HG03457 (cell line): ENCODE results near the gene NTRK2.

Source experiments
- ATAC-seq: cut with Tn5 transposase; IDR thresholded peaks from one replicate; pipeline ENCODE4 v1.9.1; 2021; ENCODE audit warnings: moderate number of reproducible peaks; ENCODE audit not compliant: unreplicated experiment

Gene NTRK2

DNA sequence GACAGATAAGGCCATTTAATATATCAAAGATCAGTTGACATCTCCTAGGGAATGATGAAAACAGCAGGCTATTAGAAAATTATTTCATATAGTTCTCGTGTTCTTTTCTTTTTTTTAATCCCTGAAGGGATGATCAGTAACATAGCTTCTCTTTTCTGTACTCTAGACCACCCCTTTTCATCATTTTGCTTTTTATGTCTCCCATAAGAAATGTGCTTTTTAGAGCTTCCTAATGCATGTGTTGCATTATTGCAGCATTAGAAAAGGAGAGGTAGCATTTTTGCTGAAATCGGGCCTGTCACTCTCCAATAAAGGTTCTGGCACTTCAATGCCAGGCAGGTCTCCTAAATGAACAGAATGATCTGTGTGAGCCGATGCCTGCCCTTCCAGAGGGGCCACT, 143.3 kb downstream of the NTRK2 start:
- ATAC-seq = no peak

DNA sequence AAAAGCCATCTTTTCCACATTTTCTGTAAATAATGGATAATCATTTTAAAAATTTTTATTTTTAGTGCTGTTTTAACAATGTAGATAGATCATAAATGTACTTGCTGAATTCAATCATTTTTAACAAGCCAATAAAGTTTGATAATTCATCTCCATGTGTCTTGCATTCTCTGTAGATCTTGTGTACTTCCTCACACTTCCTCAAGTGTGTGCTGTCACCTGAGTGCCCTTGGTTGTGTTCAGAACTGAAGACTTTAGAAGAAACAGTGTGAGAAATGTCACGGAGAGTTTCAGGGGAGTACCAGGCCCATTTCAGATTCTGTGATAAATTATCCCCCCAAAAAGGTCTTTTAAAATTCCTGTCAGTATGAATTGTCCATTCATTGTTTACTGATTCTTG, 146.0 kb downstream of the NTRK2 start:
- ATAC-seq = no peak

DNA sequence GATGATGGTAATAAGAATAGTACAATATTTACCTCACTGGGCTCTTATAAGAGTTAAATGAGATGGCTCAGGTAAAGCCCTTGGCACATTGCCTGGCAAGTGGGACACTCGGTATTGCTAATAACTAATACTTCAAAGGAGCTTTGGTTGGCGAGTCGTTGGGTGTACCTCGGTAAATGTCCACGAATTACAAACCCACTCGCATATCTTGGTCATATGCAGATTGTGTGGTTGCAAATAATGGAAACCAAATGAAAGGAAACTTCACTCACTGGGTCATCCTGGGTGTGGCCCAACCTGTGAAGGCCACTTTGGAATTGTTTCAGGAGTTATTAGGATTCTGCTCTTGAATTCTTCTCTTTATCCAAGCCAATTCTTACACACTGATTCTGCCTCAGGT, 147.5 kb downstream of the NTRK2 start:
- ATAC-seq = no peak

GRCh38 chr9:84818791-84819190, 149.3 kb downstream of the NTRK2 start:
- ATAC-seq = no peak

- ATAC-seq = no peak
Measured at GRCh38 chr9:84819491-84819991, 150.0 kb downstream of the NTRK2 start.

DNA sequence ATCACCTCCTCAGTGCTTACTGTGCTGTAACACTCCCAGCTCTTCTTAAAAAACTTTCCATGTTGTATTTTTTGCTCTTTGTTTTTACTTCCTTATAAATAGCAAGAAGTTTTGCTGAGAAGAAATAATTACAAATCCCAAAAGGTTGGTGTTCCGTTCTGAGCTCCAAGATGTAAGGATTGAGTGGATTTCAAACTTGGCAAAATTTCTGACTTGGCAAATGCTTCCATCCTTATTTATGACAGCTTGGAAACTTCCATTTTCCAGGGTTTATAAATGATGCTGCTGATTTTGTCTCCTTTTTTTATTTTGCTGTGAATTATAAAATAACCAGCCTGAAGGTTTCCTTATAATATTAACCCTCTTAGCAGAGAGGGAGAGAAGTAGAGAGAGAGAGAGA, 151.9 kb downstream of the NTRK2 start:
- ATAC-seq = no peak

- no peak for ATAC-seq
Measured at GRCh38 chr9:84822589-84823233, 153.2 kb downstream of the NTRK2 start.

DNA sequence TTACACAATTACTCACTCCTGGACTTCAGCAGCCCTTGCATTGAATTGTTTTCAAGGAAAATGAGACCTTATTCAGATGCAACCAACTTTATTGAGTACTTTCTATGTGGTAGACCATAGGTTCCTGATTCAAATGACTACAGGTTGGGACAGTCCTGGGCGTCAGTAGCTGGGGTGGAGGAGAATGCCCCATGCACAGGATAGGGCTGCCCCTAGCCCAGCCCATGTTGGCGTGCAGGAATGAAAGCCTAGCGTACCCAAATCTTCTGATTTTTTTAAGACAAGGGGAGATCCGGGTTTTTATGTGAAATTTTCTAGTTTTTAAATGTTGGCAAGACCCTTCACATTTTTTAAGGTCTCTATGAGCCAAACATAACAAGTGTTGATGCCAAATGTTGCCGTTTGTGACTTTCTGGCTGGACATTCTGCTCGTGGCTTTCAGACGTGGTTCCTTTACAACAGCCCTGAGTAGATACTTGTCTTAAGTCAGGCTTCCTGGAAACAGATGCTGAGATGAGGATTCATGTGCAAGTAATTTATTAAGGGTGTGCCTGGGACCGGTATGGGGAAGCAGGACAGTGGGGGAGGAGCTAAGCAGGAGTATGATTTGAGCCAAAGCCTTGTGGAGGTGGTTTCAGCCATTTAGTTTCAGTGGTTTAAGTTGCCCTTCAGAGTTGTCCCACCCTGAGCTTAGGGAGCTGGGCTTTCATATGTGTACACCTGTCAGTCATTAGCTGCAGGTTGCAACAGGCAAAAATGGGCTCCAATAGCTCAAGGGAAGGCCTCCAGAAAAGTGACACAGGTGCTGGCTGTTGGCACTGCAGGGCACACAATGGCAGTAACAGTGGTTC, 154.1 kb downstream of the NTRK2 start:
- peak; percentile 93 for ATAC-seq

GRCh38 chr9:84827216-84827765, 157.8 kb downstream of the NTRK2 start:
- ATAC-seq = no peak

DNA sequence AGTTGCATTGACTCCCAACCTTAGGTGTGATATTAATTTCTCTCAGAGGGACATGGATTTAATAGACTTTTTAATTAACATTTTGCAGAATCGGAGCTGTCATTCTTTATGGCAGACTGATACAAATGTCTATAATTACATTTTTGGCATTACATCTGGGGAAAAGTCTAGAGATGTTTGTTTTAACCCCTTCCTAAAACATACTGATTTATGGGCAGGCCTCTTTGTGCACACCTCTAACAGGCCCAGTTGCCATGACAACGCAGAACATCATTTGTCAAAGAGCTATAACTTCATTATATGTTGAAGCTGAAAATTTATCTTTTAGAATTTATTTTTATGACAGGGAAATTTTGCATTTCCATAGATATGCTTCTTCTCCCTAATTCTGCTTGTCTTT, 158.5 kb downstream of the NTRK2 start:
- ATAC-seq = no peak

DNA sequence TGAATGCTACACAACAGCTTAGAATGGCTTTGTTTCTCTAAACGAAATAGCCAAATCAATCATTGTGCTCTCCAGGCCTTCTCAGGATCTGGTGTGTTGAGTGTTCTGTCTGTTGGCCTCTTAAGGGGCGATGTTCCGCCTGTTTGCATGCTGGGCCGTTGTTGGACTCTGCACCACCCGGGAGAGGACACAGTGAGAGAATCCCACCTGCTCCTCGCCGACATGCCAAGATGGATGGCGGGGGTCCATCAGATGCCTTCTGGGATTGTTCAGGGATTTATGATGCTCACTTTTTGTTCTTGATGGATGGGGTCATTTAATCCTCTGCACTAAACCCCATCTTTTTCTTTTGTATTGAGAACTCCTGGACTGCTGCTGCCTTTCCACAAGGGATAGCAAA, 159.9 kb downstream of the NTRK2 start:
- ATAC-seq = no peak

DNA sequence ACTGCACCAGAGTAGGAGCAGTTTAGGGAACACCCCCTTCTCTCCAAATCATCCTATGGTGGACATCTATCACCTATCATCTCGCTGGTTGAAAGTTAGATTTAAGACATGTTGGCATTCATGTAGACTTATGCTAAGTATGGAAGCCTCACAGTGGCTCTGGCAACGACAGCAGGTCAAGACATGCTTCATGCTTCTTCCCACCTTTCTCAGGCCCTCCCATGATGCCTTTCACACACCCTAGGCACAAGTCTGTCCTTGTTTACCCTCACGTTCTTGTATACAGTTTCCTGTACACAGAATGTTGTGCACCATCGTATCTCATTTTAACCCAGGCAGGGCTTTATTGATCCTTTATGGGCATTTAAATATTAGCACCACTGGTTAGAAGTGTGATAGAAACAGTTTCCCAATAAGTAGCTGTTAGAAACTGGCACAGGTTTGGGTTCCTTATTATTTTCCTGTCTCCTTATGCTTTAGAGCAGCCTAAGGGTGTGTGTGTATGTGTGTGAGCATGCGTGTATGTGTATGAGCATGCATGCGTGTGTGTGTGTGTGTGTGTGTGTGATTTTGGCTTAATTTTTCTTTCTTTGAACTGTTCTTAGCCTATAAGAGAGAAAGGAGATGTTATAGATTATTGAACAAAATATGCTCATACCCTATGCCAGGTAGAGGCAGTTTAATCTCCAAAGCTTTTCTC, 160.6 kb downstream of the NTRK2 start:
- ATAC-seq = no peak

GRCh38 chr9:84831377-84831776, 161.8 kb downstream of the NTRK2 start:
- ATAC-seq = no peak

DNA sequence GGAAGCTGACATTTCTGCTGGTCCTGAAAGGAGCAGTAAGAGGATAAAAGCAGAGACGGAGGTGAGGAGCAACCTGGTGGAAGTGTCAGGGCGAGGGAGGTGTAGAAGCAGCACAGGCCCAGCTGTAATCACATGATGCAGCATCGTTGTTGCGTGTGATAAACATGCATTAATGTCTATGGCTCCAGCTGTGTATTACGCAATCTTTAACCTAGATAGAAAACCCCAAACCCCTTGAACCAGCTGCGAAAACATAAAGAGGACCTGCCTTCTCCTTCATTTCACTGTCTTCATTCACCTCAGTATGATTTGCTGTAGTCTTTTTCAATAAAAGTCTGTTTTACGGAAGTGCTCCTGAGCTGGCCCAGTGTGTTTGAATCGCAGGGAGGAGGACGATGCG, 162.9 kb downstream of the NTRK2 start:
- no peak for ATAC-seq

GRCh38 chr9:84834426-84834825, 164.9 kb downstream of the NTRK2 start:
- no peak for ATAC-seq

GRCh38 chr9:84835745-84836144, 166.2 kb downstream of the NTRK2 start:
- no peak for ATAC-seq

GRCh38 chr9:84838879-84839278, 169.3 kb downstream of the NTRK2 start:
- no peak for ATAC-seq

GRCh38 chr9:84839541-84839940, 170.0 kb downstream of the NTRK2 start:
- ATAC-seq = no peak

DNA sequence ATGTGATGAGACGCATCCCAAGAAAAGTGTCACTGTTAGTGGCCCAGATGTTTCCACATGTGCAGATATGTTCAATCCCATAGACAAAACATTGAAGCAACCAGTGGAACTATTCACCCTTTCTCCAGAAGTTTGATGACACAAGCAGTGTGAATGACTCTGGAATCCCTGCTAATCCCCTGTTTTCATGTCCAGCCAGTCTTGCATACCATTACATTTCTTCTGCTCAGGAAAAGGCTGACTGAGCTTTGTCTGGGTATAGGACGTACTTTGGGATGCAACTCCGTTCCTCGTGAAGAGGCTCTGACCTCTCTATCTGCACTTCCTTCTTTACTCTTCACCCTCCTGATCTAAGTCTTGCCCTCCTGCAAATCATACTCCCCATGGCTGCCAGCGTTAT, 172.4 kb downstream of the NTRK2 start:
- ATAC-seq = no peak

GRCh38 chr9:84843175-84843824, 173.8 kb downstream of the NTRK2 start:
- ATAC-seq = no peak
